GM18520 (cell line): ENCODE measurements around the gene SULT1A1.
"Not testable (repeated sequence)": the region's sequence is repeated elsewhere in the genome, so short reads cannot be mapped to it uniquely, and the experiment has no call there.

Source experiments
- ATAC-seq: cut with Tn5 transposase; IDR thresholded peaks from one replicate; pipeline ENCODE4 v1.9.1; 2021; ENCODE audit not compliant: unreplicated experiment

Gene SULT1A1

DNA sequence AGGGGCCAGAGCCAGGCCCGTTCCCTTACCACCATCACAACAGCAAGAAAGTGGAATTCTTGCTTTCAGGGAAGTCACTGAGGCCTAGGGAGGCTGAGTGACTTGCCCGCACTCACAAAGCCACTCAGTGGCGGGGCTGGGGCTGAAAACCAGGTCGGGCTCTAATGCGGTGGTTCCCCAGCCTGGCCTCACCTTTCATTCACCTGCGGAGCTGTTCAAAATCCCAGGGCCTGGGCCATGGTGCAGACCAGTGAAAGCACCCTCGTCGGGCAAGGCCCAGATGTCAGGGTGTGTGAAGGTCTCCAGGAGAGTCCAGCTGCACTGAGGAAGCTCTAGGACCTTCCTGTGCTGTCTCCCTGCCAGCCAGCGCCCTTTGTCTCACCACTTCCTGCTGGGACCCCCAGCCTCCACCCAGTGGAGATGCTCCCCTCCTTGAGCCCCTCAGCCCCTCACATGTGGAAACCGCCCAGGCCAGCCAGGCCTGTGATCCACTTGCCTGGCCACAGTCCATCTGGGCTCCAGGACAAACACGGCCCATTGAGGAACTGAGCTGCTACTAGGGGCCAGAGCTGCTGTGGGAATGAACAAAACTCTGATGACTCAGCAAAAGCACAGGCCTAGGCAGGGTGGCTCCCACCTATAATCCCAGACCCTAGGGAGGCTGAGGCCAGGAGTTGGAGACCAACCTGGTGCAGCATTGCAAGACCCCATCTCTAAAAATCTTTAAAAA, 812 bp downstream of the SULT1A1 start:
- ATAC-seq, result not testable (repeated sequence)

GRCh38 chr16:28608496-28608808, 1.4 kb downstream of the SULT1A1 start:
- ATAC-seq, result not testable (repeated sequence)

- ATAC-seq, result not testable (repeated sequence)
Observed at GRCh38 chr16:28607681-28608495, 2.0 kb downstream of the SULT1A1 start.

- ATAC-seq, result no peak
Observed at GRCh38 chr16:28607116-28607623, 2.7 kb downstream of the SULT1A1 start.

- ATAC-seq, result no peak
Observed at GRCh38 chr16:28606291-28607115, 3.3 kb downstream of the SULT1A1 start.

- no peak for ATAC-seq
Observed at GRCh38 chr16:28604186-28604565, 5.7 kb downstream of the SULT1A1 start.

DNA sequence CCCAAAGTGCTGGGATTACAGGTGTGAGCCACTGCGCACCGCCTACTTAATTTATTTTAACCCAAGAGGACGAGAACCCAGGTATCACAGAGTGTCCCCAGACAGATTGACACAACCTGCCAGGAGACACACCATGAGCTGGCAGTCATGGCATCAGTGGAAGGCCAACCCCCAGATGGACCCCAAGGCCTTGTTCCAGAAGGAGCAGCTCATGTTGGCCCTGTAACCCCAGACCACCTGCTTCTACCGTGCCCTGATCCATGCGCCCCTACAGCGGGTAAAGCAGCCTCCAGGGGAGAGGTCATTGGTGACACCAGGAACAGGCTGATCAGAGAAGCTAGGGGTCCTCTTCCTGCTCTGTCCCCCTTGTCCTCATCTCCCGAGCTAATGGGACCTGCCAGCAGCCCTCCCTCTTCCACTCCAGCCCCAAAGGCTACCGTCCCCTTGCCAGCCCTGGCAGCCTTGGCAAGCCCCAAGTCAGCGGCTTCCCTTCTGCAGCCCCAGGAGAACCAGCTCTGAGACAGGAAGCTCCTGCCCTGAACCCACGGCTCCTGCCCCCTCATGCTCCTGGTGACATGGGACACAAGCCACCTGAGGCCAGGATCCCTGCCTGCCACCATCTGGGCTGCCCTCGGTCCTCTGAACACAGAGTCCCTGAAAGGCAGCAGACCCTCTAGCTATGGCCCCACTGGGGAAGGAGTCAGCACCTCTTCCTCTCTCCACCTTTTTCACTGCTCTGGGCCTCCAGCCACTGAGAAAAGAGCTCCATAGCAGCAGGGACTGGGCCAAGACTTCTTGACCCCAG, 6.3 kb downstream of the SULT1A1 start:
- ATAC-seq, result no peak

DNA sequence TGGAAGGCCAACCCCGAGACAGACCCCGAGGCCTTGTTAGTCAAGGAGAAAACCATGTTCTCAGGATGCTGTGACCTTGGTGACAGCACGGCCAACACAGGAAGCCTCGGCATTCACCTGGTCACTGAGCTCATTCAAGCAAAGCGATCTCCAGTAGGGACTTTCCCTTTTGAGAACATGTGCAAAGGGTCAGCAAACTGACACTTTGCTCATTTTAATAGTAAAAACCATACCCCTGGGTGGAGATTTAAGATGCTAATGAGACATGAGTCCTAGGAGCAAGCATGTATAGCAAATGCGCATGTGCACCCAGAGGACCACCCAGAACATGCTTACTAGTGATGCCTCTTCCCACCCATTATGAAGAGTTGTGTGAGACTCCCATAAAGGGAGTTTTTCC, 7.3 kb downstream of the SULT1A1 start:
- peak; percentile 40 for ATAC-seq

DNA sequence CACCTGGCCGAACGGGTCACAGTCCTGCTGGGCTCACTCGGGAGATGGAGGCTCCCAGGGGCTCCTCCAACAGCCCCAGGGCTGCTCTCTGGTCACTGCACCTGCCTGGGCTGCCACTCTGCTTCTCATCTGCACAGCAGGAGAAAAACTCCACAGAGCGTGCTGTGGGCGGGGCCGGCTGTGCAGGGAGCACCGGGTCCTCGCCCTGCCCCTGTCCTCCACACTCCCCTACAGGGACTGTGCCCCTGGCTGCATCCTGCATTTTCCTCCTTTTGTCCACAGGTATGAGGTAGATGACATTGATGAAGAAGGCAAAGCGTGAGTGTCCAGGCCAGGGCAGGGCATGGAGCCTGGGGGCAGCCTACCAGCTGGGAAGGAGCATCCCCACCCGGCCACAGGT, 7.8 kb downstream of the SULT1A1 start:
- ATAC-seq, result not testable (repeated sequence)

DNA sequence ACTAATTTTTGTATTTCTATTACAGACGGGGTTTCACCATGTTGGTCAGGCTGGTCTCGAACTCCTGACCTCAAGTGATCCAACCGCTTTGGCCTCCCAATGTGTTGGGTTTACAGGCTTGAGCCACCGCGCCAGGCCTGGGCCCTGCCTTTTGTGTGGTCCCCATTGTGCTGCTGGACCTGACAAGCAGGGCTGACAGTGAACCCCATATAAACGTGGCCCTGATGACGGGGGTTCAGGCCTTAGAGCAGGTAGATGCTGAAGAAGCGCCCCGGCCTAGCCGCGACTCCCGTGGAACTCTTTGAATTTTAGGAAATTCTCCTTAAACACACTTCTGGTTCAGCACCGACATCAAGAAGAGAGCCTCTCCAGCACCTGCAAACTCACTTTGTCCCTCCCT, 8.3 kb downstream of the SULT1A1 start:
- ATAC-seq, result not testable (repeated sequence)

GRCh38 chr16:28600965-28601364, 8.9 kb downstream of the SULT1A1 start:
- ATAC-seq, result not testable (repeated sequence)

- ATAC-seq, result not testable (repeated sequence)
Observed at GRCh38 chr16:28599377-28600285, 10.2 kb downstream of the SULT1A1 start.

DNA sequence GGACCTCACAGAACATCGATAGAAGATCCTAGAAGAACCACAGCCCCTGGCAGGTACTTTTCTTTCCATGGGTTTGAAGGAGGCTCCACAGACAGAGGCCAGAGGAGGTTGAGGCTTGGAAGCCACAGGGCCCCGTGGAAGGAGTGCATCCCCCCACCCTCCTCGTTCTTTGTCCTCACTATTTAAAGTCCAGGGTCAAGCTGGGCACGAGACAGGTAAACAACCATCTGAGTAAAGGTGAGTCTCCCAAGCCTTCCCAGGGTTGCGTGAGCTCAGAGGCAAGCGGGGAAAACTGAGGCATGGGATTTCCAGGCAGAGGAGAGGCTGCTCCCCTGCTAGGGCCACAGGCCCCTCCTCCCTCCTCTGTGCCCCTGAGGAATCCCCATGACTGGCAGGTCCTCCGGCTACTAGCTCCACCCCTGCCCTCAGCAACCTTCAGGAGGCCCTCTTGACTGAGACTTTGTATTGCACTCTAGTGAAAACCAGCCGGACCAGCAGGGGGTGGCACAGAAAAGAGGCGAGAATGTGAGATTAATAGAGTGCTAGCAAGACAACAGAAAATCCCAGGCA, 12.1 kb downstream of the SULT1A1 start:
- ATAC-seq, result no peak

- no peak for ATAC-seq
Observed at GRCh38 chr16:28596840-28597691, 12.8 kb downstream of the SULT1A1 start, which contains the start of gene SULT1A2. Gene SULT1A2, minus strand, starts transcription at chr16:28597050. Its CDS starts 1,120 bp downstream, at chr16:28595930.

GRCh38 chr16:28596115-28596630, 13.7 kb downstream of the SULT1A1 start:
- ATAC-seq, result no peak

GRCh38 chr16:28595451-28595850, 14.4 kb downstream of the SULT1A1 start:
- ATAC-seq, result not testable (repeated sequence)

DNA sequence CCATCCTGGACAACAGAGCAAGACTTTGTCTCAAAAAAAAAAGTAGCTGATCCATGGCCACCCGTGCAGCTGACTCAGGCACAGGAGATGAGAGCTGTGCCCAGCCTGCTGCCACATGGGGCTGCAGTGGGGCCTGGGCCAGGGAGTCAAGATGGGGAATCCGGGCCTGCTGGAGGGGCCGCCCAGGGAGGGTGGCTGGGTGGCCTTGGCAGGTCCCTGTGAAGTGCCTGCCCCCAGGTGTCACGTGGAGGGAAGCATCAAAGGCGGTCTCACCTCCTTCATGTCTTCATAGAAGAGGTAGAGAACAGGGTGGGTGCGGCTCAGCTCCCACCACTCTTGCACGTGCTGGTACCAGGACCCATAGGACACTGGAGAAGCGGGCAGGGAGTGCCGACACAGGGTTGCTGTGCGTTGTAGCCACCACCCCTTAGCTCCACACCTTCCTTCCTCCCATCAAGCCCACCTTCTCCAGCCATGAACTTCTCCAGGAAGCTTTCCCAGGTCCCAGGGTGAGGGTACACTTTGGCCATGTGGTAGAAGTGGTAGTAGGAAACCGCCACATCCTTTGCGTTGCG, 16.8 kb downstream of the SULT1A1 start:
- ATAC-seq, result no peak
